Epidermal melanocyte (primary cell): Measurements from ENCODE around the gene THUMPD2.
"Not testable (repeated sequence)": the region's sequence is repeated elsewhere in the genome, so short reads cannot be mapped to it uniquely, and the experiment has no call there.

Experiments used
- DNase-seq: peaks from one replicate; pipeline ENCODE4 v3.0.0; 2011; ENCODE audit warnings: low spot score; ENCODE audit not compliant: insufficient read length

The THUMPD2 gene

GRCh38 chr2:39757156-39757555 is 21.9 kb downstream of the THUMPD2 start:
- DNase-seq = no peak

GRCh38 chr2:39755466-39755865 is 23.6 kb downstream of the THUMPD2 start:
- no peak for DNase-seq

- DNase-seq = no peak
Measured at GRCh38 chr2:39743269-39743776, 35.7 kb downstream of the THUMPD2 start.

- DNase-seq = no peak
Measured at GRCh38 chr2:39741871-39742270, 37.2 kb downstream of the THUMPD2 start.

- DNase-seq = no peak
Measured at GRCh38 chr2:39739386-39739785, 39.7 kb downstream of the THUMPD2 start.

GRCh38 chr2:39738936-39739335 is 40.1 kb downstream of the THUMPD2 start:
- DNase-seq = no peak

GRCh38 chr2:39737661-39738060 is 41.4 kb downstream of the THUMPD2 start:
- no peak for DNase-seq

GRCh38 chr2:39736640-39737039 is 42.4 kb downstream of the THUMPD2 start:
- no peak for DNase-seq

- no peak for DNase-seq
Measured at GRCh38 chr2:39735648-39736047, 43.4 kb downstream of the THUMPD2 start.

GRCh38 chr2:39734445-39734844 is 44.6 kb downstream of the THUMPD2 start:
- no peak for DNase-seq

- no peak for DNase-seq
Measured at GRCh38 chr2:39733070-39733674, 45.9 kb downstream of the THUMPD2 start.

GRCh38 chr2:39732482-39732881 is 46.6 kb downstream of the THUMPD2 start:
- no peak for DNase-seq

- no peak for DNase-seq
Measured at GRCh38 chr2:39731546-39731945, 47.5 kb downstream of the THUMPD2 start.

GRCh38 chr2:39730685-39731302 is 48.3 kb downstream of the THUMPD2 start:
- no peak for DNase-seq

GRCh38 chr2:39730276-39730675 is 48.8 kb downstream of the THUMPD2 start:
- no peak for DNase-seq

- DNase-seq = no peak
Measured at GRCh38 chr2:39728941-39729351, 50.1 kb downstream of the THUMPD2 start.

GRCh38 chr2:39728085-39728484 is 51.0 kb downstream of the THUMPD2 start:
- DNase-seq = not testable (repeated sequence)

GRCh38 chr2:39725401-39725800 is 53.7 kb downstream of the THUMPD2 start:
- no peak for DNase-seq

- no peak for DNase-seq
Measured at GRCh38 chr2:39724828-39725144, 54.3 kb downstream of the THUMPD2 start.

GRCh38 chr2:39723946-39724827 is 54.9 kb downstream of the THUMPD2 start:
- DNase-seq = no peak

GRCh38 chr2:39723497-39723896 is 55.6 kb downstream of the THUMPD2 start:
- no peak for DNase-seq

GRCh38 chr2:39720970-39721369 is 58.1 kb downstream of the THUMPD2 start:
- no peak for DNase-seq
